Measurements from ENCODE around the gene ST8SIA4.

Gene ST8SIA4

GRCh38 chr5:100903039-100903887, at the start of gene ST8SIA4:
ST8SIA4 (minus strand) TSS chr5:100903282; CDS start chr5:100902955, 327 bp downstream.
- peak; percentile 91 for DNase-seq

- no peak for DNase-seq
Observed at GRCh38 chr5:100950985-100951384, 47.9 kb upstream of the ST8SIA4 start.

- DNase-seq, result no peak
Observed at GRCh38 chr5:100913298-100913697, 10.2 kb upstream of the ST8SIA4 start.

GRCh38 chr5:100909034-100909433, 6.0 kb upstream of the ST8SIA4 start:
- DNase-seq, result no peak

- DNase-seq, result peak; percentile 29
Observed at GRCh38 chr5:100905259-100905914, 2.3 kb upstream of the ST8SIA4 start.

GRCh38 chr5:100904259-100904861, 1.3 kb upstream of the ST8SIA4 start:
- DNase-seq, result peak; percentile 54

GRCh38 chr5:100902440-100903038, 543 bp downstream of the ST8SIA4 start:
- DNase-seq, result peak; percentile 40

- DNase-seq, result peak; percentile 73
Observed at GRCh38 chr5:100901821-100902341, 1.2 kb downstream of the ST8SIA4 start.

GRCh38 chr5:100900796-100901781, 2.0 kb downstream of the ST8SIA4 start:
- DNase-seq, result peak; percentile 88

- peak; percentile 43 for DNase-seq
Observed at GRCh38 chr5:100900142-100900795, 2.8 kb downstream of the ST8SIA4 start.

GRCh38 chr5:100899675-100900074, 3.4 kb downstream of the ST8SIA4 start:
- no peak for DNase-seq

GRCh38 chr5:100898504-100899346, 4.4 kb downstream of the ST8SIA4 start:
- no peak for DNase-seq

GRCh38 chr5:100896054-100896453, 7.0 kb downstream of the ST8SIA4 start:
- DNase-seq, result no peak

- DNase-seq, result no peak
Observed at GRCh38 chr5:100890461-100891008, 12.5 kb downstream of the ST8SIA4 start.

GRCh38 chr5:100889896-100890295, 13.2 kb downstream of the ST8SIA4 start:
- no peak for DNase-seq

- no peak for DNase-seq
Observed at GRCh38 chr5:100889165-100889743, 13.8 kb downstream of the ST8SIA4 start.

GRCh38 chr5:100877274-100877673, 25.8 kb downstream of the ST8SIA4 start:
- DNase-seq, result no peak

GRCh38 chr5:100872408-100873190, 30.5 kb downstream of the ST8SIA4 start:
- DNase-seq, result no peak
